GDM1 (cell line): ENCODE measurements around the gene THSD4.
A peak's percentile ranks its signal among the peaks of the same experiment; 100 is the strongest.

Experiments used
- DNase-seq: peaks from one replicate; lab custom pipeline; 2025; lab: John Stamatoyannopoulos, UW

The THSD4 gene

DNA sequence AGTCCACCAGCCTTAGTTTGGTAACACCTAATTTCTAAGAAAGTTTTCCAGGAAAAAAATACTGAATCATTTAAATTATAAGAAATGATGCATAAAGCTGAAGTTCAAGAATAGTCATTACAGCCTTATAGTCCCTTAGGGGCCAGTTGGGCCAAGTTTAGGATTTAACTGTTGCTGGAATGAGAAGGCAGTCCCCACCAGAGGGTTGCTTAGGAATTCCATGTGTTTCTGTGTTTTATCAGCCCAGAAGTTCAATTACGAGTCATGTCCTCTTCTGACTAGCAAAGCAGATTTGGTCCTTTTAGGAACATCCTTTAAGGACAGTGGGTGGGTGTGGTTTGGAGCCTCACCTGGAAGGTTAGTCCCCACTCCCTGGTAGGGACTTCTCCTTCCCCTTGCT is 638.1 kb downstream of the THSD4 start:
- DNase-seq, result no peak

DNA sequence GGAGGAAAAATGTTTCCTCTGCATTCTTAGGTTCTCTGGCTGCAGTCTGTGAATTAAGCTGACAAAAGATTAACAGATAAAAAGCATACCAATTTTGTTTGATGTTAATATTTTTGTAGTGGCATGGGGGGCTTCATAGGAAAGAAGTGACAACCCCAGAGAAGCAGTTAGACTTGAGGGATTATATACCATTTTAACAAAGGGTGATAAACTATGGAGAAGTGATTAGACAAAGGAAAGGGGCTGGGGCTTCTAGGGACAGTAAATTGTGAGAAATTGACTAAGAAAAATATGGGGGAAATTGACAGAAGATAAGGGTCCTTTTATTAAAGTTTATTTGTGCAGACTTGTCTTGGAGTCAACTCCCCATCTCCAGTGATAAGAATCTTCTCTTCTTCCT is 639.4 kb downstream of the THSD4 start:
- no peak for DNase-seq

DNA sequence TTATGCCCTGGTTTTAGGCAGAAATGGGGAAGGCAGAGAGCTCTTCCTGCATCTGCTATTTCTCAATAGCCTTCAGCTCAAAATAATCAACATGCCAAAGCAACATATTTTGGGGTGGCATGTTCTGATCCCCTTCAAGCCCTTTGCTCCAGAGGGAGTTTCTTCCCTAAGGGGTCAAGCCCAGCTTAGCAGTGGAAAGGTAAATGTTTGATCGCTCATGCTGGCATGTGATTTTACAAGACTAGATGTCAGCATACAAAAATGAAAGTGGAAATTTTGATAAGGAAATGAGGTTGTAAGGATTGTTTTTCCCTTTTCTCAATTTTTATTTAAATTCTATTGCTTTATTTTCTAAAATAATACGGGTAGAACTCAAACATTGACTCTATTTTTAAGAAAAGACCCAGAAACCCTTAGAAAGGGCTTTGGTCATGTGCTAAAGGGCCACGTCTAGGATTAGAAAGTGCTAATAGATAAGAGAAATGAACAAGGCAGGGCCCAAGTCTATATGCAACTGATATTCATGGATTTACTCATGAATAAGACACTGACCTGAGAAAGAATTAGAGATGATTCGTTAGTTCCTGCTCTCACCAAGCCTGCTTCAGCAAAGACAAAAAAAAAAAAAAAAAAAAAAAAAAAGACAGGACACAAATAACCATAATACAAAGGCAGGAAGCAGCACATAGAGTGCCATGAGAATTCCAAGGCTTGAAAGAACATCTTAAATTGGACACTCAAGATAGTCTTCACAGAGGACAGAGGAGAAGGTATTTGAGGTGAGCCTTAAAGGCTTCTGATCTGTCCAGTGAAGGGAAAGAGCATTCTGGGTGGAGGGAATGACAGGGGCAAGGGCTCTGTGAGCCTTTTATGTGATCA is 640.1 kb downstream of the THSD4 start:
- no peak for DNase-seq

DNA sequence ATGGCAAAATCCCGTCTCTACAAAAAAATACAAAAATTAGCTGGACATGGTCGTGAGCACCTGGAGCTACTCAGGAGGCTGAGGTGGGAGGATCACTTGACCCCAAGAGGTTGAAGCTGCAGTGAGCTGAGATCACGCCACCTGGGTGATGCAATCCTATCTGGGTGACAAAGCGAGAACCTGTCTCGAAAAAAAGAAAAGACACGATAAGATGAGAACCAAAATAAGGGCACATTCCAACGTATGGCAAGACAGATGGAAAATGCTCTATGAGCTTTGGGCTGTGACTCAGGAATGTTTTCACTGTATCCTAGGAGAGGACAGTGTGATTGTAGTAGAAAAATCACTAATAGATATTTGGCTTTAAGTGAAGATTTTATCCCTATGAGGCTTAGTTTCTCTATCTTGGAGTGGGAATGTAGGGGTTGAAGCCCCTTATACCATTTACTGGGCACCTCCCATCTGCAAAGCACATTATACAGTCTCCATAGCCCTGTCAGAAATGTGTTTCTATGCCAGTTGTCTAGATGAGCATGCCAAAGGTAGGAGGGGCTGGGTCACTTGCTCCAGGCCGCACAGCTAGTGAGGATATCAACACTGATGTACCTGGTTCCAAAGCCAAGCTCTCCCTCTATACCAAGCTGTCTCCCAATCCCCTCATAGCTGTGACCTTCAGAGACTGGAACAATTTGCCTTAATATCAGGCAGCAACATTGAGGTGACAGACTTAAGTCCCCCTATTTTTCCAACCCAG is 641.5 kb downstream of the THSD4 start:
- DNase-seq, result no peak

DNA sequence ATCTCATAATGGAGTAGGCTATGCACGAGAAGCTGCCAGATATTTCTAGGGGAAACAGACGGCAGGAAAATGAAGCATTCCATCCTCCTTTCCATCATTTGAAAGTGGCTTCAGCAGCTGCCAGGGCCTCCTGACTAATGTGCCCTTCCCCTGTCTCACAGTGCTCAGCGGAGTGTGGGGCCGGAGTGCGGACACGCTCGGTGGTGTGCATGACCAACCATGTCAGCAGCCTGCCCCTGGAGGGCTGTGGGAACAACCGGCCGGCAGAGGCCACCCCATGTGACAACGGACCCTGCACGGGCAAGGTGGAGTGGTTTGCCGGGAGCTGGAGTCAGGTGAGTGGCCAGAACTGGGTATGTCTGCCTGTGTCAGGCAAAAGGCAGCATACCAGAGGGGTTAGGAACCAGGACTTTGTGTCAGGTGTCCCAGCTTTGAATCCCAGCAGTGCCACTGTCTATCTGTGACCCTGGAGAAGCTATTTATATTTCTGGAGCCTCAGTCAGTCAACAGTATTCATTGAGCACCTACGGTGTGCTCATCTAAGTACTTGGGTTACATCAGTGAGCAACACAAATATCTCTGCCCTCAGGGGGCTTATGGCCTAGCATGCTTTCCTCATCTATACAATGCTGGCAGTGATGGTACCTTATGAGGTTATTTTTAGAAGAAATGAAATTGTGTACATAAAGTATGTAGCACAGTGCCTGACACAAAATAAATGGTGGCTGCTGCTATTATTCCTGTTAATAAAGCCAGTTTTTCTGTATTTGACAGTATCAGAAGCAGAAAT is 642.7 kb downstream of the THSD4 start:
- no peak for DNase-seq

DNA sequence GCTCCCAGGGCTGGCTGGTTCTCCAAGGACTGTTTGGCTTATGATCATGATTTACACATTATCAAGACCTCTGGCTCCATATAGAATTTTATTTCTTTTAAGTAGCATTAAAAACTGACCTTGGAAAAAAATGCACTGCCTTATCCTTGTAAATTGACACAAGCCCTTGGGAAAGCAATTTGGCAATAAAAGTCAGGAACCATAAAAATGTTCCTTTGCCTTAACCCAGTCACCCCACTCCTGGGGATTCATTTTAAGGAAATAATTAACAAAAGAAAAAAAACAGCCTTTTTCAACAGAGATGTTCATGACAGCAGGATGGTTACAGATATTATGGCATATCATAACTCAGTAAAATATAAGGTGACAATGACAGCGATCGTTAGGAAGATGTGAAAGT is 643.4 kb downstream of the THSD4 start:
- DNase-seq, result no peak

DNA sequence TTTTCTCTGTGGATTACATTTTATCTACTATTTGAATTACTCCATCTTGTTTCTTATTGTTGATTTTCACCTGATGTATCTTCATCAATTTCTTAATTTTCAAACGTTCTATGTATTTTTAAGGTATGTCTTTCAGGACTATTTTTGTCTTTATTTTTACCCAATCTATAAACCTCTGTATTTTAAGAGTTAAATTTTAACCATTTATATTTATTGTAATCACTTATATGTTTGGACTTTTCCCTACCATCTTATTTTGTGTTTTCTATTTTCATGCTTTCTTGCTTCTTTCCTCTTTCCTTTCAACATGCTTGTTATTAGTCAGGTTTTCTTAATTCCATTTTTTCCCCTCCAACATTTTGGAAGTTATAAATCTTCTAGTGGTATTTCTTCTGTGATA is 645.6 kb downstream of the THSD4 start:
- no peak for DNase-seq

DNA sequence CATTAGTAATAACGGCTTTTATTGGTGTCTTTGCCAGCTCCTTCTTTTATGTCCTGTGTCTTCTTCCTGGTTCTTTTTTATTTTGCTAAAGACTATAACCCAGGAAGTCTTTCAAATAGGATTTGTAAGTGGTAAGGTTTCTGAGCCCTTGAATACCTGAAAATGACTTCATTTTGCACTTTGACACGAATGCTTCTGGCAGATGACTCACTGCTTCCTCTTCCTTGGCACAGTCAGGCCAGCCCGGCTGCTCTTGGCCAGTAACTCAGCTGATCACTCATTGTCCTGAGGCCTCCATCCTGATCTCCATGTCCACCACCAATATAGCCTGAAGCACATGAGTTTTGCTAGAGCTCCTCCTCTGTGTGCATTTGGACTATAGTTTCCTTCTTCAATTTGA is 646.4 kb downstream of the THSD4 start:
- DNase-seq, result no peak

DNA sequence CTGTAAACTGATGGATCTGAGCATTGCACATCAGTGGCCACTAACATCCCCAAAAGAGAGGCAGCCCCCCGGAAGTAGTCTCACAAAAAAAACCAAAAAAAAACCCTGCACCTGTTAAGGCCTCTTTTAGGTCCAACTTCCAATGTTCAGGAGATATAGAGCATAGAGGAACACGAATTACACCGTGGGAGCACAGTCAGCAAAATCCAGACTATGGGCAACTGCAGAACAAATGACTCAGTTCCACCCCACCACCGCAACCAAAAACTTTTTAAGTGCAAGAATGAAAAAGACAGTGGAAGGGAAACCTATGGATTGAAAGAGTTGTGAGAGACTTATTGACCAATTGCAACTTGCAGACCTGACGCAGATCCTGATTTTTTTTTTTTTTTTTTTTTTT is 652.9 kb downstream of the THSD4 start:
- no peak for DNase-seq

DNA sequence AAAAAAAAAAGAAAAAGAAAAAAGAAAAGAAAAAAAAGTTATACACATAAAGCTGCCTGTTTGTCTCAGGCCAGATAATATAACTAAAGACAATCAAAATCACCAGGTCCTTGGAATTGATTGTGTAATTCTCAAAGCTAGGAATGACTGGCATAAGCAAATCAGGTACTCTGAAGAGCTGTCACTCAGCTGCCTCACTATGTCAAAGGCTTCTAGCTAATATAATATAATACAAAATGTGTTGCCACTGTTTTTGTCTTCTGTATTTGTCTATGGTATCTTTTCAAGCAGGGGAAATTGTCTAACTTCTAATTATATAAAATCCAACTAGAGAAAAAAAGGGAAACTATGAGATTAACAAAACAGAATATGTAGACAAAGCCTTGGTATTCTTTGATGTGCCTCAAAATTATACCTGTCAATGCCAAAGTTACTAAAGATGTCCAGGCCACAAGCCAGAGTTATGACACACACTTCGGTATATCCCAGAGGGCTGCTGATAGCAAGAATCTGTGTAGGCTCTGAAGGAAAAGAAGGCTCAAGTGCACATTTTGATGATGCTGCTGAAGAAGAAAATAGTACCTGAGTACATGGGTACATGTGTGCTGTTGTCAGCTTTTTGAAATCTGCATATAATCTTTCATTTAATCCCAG is 658.1 kb downstream of the THSD4 start:
- DNase-seq, result no peak

DNA sequence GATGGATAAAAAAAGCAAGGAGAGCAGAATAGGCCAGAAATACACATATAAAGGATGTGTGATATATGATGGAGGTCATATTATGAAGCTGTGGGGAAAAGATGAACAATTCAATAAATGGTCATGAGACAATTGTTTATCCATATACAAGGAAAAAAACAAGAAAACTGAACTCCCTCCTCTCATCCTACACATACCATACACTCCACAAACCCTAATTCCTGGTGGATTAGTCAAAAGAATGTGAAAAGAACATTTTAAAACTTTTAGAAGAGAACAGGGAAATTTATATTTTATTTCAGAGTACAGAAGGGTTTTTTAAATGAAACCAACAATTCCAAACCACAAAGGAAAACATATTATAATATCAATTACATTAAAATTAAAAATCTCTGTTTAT is 660.6 kb downstream of the THSD4 start:
- DNase-seq, result no peak

DNA sequence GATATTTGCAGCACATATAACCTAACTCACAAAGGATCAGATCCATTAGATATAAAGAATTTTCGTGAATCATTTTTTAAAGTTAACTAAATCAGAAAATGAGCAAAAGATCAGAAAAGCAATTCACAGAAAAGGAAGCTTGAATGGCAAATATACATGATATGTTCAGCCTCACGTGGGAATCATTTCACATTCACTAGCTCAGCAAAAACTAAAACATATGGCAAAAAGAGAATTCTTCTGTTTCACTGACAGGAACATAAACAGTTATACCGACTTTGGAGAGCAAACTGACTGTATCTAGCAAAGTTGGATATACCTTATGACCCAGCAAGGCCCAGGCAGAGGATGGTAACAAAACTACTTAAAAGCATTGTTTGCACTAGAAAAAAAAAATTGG is 661.0 kb downstream of the THSD4 start:
- DNase-seq, result no peak

DNA sequence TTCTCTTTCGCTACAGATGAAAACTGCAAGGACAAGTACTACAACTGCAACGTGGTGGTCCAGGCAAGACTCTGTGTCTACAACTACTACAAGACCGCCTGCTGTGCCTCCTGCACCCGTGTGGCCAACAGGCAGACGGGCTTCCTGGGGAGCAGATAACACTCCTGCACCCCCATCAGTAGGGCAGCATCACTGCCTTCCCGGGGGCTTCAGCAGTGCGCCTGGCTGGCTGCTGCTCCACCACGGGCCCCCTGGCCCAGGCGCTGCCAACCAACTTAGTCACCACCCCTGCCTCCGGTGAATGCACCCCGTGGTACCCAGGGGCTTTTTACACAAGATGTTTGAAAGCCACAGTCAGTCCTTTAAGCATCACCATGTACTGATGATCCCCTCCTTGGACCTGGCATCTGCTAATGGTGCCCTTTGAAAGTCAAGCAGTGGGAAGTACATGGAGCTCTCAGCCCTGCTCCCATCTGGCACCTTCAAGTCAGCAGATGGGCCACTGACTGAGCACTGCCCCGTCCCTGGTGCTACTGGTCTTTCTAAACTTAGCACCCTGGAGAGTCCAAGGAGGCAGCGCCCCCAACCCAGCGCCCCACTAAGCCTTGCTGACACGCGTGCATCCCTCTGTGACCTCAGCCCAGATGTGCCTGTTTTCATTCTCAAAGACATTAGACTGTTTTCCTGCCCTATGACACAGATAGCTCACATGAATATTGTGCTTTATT is 662.1 kb downstream of the THSD4 start:
- no peak for DNase-seq

DNA sequence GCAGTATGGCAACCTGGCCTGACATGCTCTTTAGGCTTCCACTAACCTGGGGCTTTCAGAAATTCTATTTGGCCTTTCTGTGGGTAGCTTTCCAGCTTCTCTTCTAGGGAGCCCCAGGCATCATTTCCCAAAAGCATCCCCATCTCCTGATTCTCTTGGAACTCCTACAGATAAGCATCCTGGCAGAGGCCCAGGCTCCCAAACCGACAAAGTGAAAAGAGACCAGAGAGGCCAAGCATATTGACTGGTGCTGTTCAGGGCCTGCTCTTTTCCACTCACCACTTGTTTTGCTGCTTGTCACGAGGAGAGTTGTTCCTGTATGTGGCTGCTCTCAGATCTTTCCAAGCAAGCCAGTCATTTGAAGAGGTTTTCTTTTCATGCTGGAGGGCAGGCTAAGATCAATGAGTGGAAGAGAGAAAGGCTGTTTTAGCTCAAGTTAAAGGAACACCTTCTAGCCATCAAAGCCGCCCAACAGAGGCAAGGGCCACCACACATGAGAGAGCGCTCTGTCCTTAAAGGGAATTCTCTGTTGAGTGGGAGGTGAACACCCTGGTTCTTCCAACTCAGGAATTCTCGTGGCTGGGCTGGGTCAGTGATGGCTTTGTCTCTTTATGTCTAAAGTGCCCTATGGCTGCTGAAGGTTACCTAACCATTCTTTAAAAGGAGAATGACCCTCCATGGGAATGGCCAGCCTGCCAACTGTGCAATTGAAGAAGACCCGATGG is 664.0 kb downstream of the THSD4 start:
- DNase-seq, result no peak

DNA sequence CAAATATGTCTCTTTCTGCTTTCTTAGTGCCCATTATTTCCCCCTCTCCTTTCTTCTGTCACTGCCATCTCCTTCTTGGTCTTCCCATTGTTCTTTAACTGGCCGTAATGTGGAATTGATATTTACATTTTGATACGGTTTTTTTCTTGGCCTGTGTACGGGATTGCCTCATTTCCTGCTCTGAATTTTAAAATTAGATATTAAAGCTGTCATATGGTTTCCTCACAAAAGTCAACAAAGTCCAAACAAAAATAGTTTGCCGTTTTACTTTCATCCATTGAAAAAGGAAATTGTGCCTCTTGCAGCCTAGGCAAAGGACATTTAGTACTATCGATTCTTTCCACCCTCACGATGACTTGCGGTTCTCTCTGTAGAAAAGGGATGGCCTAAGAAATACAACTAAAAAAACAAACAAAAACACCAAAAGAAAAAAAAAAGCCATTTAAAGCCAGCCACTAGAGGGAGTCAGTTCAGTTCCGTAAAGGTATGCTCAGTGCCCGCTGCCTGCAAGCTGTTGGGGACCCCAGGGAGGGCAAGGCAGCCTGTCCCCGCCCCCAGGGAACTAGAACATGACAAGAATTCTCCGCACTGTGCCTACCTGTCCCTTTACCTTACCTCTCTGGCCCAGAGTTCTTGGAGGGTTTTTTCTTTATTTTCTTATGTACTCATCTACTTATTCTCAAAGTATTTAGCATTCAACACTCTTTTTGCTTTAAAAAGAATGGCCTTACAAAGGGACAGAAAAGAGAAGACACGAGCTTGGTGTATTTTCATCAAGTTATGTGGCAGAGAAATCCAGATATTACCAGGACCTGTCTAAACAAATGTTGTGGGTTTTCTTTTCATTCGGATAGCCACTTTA is 665.1 kb downstream of the THSD4 start:
- DNase-seq, result peak; percentile 16

DNA sequence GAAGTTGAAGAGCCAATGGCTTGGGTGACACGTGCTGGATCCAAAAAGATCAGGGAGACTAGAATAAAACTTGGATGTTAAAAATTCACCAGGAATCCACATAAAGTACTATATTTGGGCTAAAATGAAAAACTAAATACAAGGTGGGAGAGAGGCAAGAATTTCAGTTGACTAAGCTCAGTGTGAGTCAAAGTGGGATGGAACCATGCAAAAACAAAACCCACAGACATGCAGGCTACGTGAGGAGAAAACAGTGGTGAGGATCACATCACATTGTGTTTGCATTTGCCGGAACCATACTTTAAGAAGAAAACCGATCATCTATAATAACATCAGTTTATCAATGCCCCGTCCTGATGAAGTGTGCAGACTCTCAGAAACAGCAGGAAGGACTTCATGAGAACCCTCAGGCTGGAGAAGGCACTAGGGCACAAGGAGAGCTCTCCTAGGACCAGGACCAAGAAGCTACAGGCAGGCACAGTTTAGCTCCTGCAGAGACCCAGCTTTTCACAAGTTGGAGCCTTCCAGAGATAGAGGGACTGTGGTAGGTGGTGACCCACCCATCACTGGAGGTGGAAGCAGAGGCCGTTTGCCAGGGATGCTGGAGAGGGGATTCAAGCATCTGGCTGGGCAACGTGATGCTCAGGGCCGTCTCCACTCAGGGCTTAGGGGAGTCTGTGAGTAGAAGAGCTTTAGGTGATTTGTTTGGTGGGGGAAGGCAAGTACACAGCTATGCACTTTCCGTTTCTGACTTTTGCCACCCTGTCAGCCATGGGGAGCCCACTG is 666.1 kb downstream of the THSD4 start:
- DNase-seq, result no peak

DNA sequence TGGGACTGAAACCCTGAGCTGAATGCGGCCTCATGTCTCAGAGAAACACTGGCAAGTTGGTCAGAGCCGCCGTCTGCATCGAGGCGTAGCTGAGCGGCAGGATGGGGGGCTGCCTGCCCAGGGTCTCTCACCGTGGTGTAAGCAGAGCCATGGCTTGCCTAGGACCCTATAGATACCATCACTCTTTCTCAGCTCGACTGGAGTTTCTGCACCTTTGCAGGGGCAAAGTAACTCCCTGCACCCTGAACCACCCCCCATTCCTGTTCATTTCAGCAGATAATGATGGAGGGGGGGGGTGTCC is 666.6 kb downstream of the THSD4 start:
- DNase-seq, result no peak

DNA sequence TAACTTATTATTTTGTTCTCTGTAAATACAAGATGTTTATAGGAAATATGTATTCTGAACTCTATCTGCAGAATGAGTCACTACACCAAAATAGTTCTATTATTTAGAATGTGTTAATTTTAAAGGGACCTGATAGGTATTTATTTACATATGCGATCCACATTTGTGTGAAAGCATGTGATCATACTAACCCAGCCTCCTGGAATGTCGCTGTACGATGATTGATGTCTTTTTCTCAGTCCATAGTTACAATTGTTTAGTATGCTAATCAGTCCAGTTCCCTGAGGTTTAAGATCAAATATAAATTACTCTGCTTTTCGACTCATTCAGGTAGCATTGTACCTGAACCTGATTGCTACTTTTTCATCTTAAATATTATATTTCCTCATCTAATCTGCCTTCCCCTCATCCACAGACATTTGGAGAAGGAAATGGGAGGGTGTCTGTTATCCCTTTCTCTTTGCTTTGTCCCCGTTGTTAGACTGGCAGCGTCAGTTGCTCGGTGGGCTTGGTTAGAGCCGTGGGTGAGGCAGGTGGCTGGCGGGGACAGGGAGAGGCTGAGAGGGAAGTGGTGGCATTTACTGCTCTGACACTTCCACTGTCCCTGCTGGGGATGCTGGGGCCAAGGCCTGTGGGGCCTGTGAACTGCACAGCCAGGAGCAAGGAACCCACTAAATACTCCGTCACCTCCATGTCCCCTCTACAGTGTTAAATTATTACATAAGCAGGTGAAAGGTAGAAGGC is 667.3 kb downstream of the THSD4 start:
- no peak for DNase-seq
